CD4-positive, alpha-beta T cell (primary cell): ENCODE data around the gene TMCC3. TPM values are rescaled to one million over a fixed set of nuclear protein-coding genes. Genes with fewer than 3 reads are reported as not detected.

Experiments used
- ATAC-seq: fragments of 200-7000 bp; cut with Tn5 transposase; one replicate; pipeline ENCODE4 v1.10.0; 2022; ENCODE audit warnings: mild to moderate bottlenecking; ENCODE audit not compliant: poor library complexity
- CTCF ChIA-PET: fragments of 350-600 bp; sonication (Branson Sonifier 250); formaldehyde crosslinking; loops from one replicate; lab custom pipeline; 2021; ENCODE audit warnings: antibody characterized with exemption, inconsistent platforms; lab: Charles Lee
- POLR2A ChIA-PET: fragments of 350-600 bp; sonication (Branson Sonifier 250); formaldehyde crosslinking; loops from one replicate; lab custom pipeline; 2021; ENCODE audit warnings: antibody characterized with exemption, inconsistent platforms; lab: Charles Lee
- DNase-seq, 14 experiments: peaks; one replicate each; pipeline ENCODE4 v3.0.0-alpha.2; 2013 to 2020; ENCODE audit warnings: mixed read lengths in 2 of 14
- H3K27ac ChIP-seq, 2 donors: one replicate each; pipeline versions ENCODE4 v1.5.1 to v1.7.0; 2013; ENCODE audit warnings: low read length in 2 of 2, low read depth in 1 of 2, mild to moderate bottlenecking in 1 of 2
- H3K27me3 ChIP-seq, 2 experiments: 1 replicate in 1 of 2; 2 replicates in 1 of 2; pipeline versions ENCODE4 v1.6.1 to v1.7.0; 2013; ENCODE audit warnings: low read length in 2 of 2, control low read depth in 1 of 2, mild to moderate bottlenecking in 1 of 2, moderate library complexity in 1 of 2; ENCODE audit not compliant: insufficient read depth in 2 of 2, control insufficient read depth in 1 of 2
- H3K36me3 ChIP-seq: one replicate; pipeline ENCODE4 v1.6.1; 2013; ENCODE audit warnings: low read length, control low read depth; ENCODE audit not compliant: insufficient read depth
- H3K4me1 ChIP-seq: one replicate; pipeline ENCODE4 v1.6.1; 2013; ENCODE audit warnings: low read length, control low read depth; ENCODE audit not compliant: insufficient read depth
- H3K4me3 ChIP-seq: one replicate; pipeline ENCODE4 v1.5.1; 2013; ENCODE audit warnings: mild to moderate bottlenecking, low read length, moderate library complexity
- H3K9me3 ChIP-seq, 2 experiments: 1 replicate in 1 of 2; 2 replicates in 1 of 2; pipeline versions ENCODE4 v1.6.1 to v1.7.0; 2013; ENCODE audit warnings: low read length in 2 of 2, mild to moderate bottlenecking in 2 of 2, control low read depth in 1 of 2, moderate library complexity in 1 of 2; ENCODE audit not compliant: control insufficient read depth in 1 of 2, insufficient read depth in 1 of 2
- H3K27ac Mint-ChIP-seq: one replicate; pipeline ENCODE4 v1.8.0; 2020; ENCODE audit warnings: mixed read lengths
- H3K27me3 Mint-ChIP-seq: one replicate; pipeline ENCODE4 v1.8.0; 2021; ENCODE audit warnings: mixed read lengths
- H3K36me3 Mint-ChIP-seq: one replicate; pipeline ENCODE4 v1.8.0; 2021; ENCODE audit warnings: low read depth, mixed read lengths
- H3K4me1 Mint-ChIP-seq: one replicate; pipeline ENCODE4 v1.8.0; 2021; ENCODE audit warnings: low read depth, mixed read lengths
- H3K4me3 Mint-ChIP-seq: one replicate; pipeline ENCODE4 v1.8.0; 2020; ENCODE audit warnings: mild to moderate bottlenecking, mixed read lengths
- H3K9me3 Mint-ChIP-seq: one replicate; pipeline ENCODE4 v1.8.0; 2020; ENCODE audit warnings: mixed read lengths
- intact Hi-C, 2 experiments: fragments of 100-400 bp; cut with DNase I in 1 of 2; cut with micrococcal nuclease in 1 of 2; formaldehyde crosslinking; loops; one replicate each; pipeline versions ENCODE4 v1.15.1 to v1.9.0; 2023 to 2025; cut with DNase I, micrococcal nuclease
- polyA plus RNA-seq, 2 donors: library from polyadenylated mRNA; unstranded; fragments of 120-200 nt; gene quantifications; one replicate each; pipeline ENCODE4 v1.2.1, GENCODE V29; 2013
- total RNA-seq, 174 experiments: library from RNA in 2 of 174; stranded (reverse) in 2 of 174; gene quantifications; one replicate each; pipeline ENCODE4 v1.2.3 and lab custom pipeline; 2021 to 2026
- TF ChIP-seq, protein P1 (sequence below): fragments of 200-600 bp; IDR thresholded peaks from one replicate; pipeline ENCODE4 v1.8.0; 2022; ENCODE audit warnings: antibody characterized with exemption, mild to moderate bottlenecking

TMCC3 gene, protein sequence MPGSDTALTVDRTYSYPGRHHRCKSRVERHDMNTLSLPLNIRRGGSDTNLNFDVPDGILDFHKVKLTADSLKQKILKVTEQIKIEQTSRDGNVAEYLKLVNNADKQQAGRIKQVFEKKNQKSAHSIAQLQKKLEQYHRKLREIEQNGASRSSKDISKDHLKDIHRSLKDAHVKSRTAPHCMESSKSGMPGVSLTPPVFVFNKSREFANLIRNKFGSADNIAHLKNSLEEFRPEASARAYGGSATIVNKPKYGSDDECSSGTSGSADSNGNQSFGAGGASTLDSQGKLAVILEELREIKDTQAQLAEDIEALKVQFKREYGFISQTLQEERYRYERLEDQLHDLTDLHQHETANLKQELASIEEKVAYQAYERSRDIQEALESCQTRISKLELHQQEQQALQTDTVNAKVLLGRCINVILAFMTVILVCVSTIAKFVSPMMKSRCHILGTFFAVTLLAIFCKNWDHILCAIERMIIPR
- 1 to 10 TPM in 1 of 2 experiments, under 1 TPM in 1; 0.78 to 1.3 TPM for total RNA-seq
- 1.3 TPM for polyA plus RNA-seq (2013, experiment 1 of 2)
- 1.3 TPM for polyA plus RNA-seq (2013, experiment 2 of 2)
- 0 to 13.8 (median 0.99) reads per million in 172 experiments for total RNA-seq (lab: John Stamatoyannopoulos, UW)

DNA sequence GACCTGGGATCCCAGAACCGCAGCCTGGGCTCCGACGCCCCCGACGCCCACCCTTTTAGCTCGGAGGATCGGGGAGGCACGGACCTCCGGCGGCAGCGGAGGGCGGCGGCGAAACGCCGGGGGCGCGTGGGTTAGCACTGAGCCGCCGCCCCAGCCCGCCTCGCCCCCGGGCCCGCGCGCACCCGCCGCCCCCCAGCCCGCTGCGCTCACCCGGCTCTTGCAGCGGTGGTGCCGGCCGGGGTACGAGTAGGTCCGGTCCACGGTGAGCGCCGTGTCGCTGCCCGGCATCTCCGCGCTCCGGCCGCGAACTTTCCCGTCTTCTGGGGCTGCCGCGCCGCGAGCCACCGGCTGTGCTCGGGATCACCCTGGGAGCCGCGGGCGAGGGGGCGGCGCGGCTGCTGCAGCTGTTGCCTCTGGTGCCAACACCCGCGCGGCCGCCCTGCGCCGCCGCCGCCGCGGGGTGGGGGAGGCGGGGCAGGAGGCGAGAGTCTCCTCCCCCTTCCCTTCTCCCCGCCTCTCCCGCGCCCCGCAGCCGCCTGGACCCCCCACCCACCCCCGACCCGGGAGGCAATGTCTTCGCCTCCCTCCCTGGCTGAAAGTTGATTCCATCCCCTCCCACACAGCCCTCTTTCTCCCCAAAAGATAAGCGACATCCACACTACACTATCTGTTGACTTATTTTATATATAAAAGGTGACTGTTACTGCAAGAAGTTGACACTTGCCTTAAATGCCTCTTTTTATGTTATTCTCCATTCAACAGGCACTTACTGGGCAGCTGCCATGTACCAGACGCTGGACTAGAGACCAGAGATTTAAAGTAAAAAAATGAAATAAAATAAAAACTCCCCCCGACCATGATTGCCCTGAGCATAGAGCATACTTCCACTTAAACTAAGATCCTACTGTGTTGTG is at the start of gene TMCC3:
Gene TMCC3 (minus strand): TSS at position 415 of the 914 bp plus-strand sequence. CDS start 127 bp downstream, at position 288.
- H3K4me3 ChIP-seq: peak within 1 kb of the TSS; percentile 42
- ATAC-seq: peak; percentile 66
- Mint-ChIP-seq H3K4me3 (peak within 1 kb of the TSS; percentile 83), H3K4me1 (no peaks in the 10 kb centered on the region), H3K27ac (no peak within 1 kb of the TSS), H3K36me3 (no peaks in the 10 kb centered on the region), H3K9me3 (no peaks in the 10 kb centered on the region), H3K27me3 (peaks cover 53% of the 10 kb centered on the region)
- H3K36me3 ChIP-seq: no peaks in the 10 kb centered on the region
- H3K27ac ChIP-seq: no peak within 1 kb of the TSS
- CTCF ChIA-PET: no interaction called here
- H3K4me1 ChIP-seq: peaks cover 6% of the 10 kb centered on the region
- TF ChIP-seq, protein P1, sequence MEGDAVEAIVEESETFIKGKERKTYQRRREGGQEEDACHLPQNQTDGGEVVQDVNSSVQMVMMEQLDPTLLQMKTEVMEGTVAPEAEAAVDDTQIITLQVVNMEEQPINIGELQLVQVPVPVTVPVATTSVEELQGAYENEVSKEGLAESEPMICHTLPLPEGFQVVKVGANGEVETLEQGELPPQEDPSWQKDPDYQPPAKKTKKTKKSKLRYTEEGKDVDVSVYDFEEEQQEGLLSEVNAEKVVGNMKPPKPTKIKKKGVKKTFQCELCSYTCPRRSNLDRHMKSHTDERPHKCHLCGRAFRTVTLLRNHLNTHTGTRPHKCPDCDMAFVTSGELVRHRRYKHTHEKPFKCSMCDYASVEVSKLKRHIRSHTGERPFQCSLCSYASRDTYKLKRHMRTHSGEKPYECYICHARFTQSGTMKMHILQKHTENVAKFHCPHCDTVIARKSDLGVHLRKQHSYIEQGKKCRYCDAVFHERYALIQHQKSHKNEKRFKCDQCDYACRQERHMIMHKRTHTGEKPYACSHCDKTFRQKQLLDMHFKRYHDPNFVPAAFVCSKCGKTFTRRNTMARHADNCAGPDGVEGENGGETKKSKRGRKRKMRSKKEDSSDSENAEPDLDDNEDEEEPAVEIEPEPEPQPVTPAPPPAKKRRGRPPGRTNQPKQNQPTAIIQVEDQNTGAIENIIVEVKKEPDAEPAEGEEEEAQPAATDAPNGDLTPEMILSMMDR: no peak
- peaks cover 19 to 24% of the 10 kb centered on the region in 2 experiments for H3K27me3 ChIP-seq
- intact Hi-C loops: no loop called here
- POLR2A ChIA-PET: no interaction called here
- DNase-seq: peak in 8 of 14 experiments; percentile 5 to 60 (median 30)
- no peaks in the 10 kb centered on the region for H3K9me3 ChIP-seq

DNA sequence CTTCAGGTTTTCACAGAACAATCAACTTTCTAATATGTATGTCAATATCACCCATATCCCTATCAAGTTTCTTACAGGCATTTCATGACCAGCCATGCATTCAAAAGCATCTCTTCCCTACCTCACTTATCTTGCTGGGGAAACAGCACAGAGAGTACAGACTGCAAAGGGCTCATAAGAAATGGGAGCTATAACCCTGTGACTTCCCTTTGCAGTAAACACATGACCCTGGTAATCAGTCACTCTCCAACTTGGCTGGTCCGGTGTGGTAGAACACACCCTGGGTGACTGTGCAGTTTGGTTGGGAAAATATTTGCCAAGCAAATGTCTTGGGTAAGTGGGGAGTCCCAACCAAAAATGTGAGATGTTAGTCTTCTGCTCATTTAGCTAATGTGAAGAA is 49.4 kb upstream of the TMCC3 start:
- Mint-ChIP-seq H3K36me3 (no peaks in the 10 kb centered on the region), H3K27ac (no peak overlapping the region), H3K27me3 (peaks cover 5% of the 10 kb centered on the region), H3K4me1 (no peaks in the 10 kb centered on the region), H3K9me3 (no peaks in the 10 kb centered on the region), H3K4me3 (no peak overlapping the region)
- H3K27me3 ChIP-seq: no peaks in the 10 kb centered on the region
- ATAC-seq (no peak), DNase-seq (peak in 2 of 14 experiments; percentile 30 to 39)
- no peak overlapping the region for H3K27ac ChIP-seq
- ChIA-PET POLR2A (no interaction called here), CTCF (no interaction called here)
- no peaks in the 10 kb centered on the region for H3K9me3 ChIP-seq
- intact Hi-C loops: loop anchor here in 1 of 2 experiments (10.0 kb wide), 1 partner anchor 835 kb away; no protein-coding TSS in a partner anchor
- TF ChIP-seq, protein P1: no peak
- no peaks in the 10 kb centered on the region for H3K36me3 ChIP-seq
- no peak overlapping the region for H3K4me3 ChIP-seq
- H3K4me1 ChIP-seq: no peaks in the 10 kb centered on the region

DNA sequence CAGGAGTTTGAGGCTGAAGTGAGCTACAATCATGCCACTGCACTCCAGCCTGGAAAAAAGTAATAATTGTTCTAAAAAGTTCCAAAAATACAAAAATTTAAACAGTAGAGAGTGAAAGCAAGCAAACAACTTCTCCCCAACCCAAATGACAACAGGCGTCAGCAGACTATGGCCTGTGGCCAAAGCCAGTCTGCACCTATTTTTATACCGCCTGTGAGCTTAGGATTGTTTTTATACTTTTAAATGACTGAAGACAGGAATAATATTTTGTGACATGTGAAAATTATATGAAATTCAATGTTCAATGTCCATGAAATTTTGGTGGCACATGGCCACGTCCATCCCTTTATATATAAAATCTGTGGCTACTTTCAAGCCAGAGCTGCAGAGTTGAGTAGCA is 48.2 kb upstream of the TMCC3 start:
- Mint-ChIP-seq H3K27me3 (peaks cover 5% of the 10 kb centered on the region), H3K27ac (no peak overlapping the region), H3K9me3 (no peaks in the 10 kb centered on the region), H3K4me1 (no peaks in the 10 kb centered on the region), H3K4me3 (no peak overlapping the region), H3K36me3 (no peaks in the 10 kb centered on the region)
- ATAC-seq (no peak), DNase-seq (no peak)
- no peaks in the 10 kb centered on the region for H3K9me3 ChIP-seq
- CTCF ChIA-PET: no interaction called here
- no peaks in the 10 kb centered on the region for H3K4me1 ChIP-seq
- H3K4me3 ChIP-seq: no peak overlapping the region
- no peak overlapping the region for H3K27ac ChIP-seq
- H3K27me3 ChIP-seq: no peaks in the 10 kb centered on the region
- TF ChIP-seq, protein P1: no peak
- POLR2A ChIA-PET: no interaction called here
- no peaks in the 10 kb centered on the region for H3K36me3 ChIP-seq
- intact Hi-C loops: no loop called here
